ENCODE results near the gene PRR18. TPM values are rescaled to one million over a fixed set of nuclear protein-coding genes. Genes with fewer than 3 reads are reported as not detected.

PRR18 gene
- total RNA-seq, 1 donor from 2014 or later = 0.13 TPM

DNA sequence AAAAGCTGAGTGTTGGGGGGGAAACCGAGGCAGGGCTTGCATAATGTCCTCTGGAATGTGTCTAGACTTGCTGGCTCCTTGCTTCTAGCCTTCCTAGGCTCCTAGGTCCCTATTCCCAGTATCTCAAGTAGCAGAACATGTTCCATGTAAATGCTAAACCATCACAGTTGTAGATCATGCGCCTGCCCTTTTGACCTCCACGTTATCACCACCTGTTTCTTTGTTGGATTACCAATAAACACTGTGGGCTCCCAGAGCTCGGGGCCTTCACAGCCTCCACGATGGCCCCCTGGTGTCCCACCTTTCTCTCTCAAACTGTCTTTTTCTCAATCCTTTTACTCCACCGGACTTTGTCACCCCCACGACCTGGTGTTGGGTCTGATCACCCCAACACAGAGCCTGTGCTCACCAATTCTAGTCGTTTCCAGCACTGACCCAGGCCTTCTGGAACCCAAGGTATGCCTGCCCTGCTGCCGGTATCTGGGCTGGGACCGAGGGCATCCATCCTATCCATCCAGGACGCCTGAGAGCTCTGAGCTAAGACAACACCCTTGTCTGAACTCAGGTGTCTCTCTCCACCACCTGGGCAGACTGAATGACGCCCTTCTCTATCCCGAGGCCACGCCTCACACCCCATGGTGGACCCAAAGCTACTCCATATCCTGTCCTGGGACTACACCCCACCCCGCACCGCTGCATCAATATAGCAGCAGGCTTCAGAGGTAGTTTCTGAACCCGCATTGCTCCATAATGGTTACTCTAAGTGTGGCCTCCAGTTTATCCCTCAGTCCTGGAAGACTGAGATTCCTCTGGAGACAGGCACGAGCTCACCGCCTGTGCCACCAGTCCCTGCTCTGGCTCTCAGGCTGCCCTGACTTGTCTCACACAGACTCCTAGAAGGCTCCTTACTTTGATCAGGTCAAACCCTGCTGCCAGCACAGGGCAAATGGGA lies 9.3 kb upstream of the PRR18 start:
- peaks cover 5% of the 10 kb centered on the region for H3K27me3 ChIP-seq (ENCODE audit: control insufficient read depth, insufficient read depth, low read length)
- H3K4me3 ChIP-seq (ENCODE audit: low read depth, low read length) = no peak overlapping the region
- H3K36me3 ChIP-seq (ENCODE audit: control insufficient read depth, insufficient read depth, low read length) = no peaks in the 10 kb centered on the region
- no peak for TF ChIP-seq CTCF (IDR thresholded peaks at IDR 0.05; ENCODE audit: insufficient read depth, low read length, poor library complexity, severe bottlenecking)
- DNase-seq (ENCODE audit: low read depth) = no peak

GRCh38 chr6:166315436-166315835 lies 7.2 kb upstream of the PRR18 start:
- H3K4me3 ChIP-seq (ENCODE audit: low read depth, low read length) = no peak overlapping the region
- TF ChIP-seq CTCF (IDR thresholded peaks at IDR 0.05; ENCODE audit: insufficient read depth, low read length, poor library complexity, severe bottlenecking) = no peak
- H3K27me3 ChIP-seq (ENCODE audit: control insufficient read depth, insufficient read depth, low read length) = peaks cover 6% of the 10 kb centered on the region
- no peak for DNase-seq (ENCODE audit: low read depth)
- no peaks in the 10 kb centered on the region for H3K36me3 ChIP-seq (ENCODE audit: control insufficient read depth, insufficient read depth, low read length)

GRCh38 chr6:166314454-166314853 lies 6.3 kb upstream of the PRR18 start:
- TF ChIP-seq CTCF (IDR thresholded peaks at IDR 0.05; ENCODE audit: insufficient read depth, low read length, poor library complexity, severe bottlenecking) = no peak
- H3K36me3 ChIP-seq (ENCODE audit: control insufficient read depth, insufficient read depth, low read length) = no peaks in the 10 kb centered on the region
- peaks cover 15% of the 10 kb centered on the region for H3K27me3 ChIP-seq (ENCODE audit: control insufficient read depth, insufficient read depth, low read length)
- no peak overlapping the region for H3K4me3 ChIP-seq (ENCODE audit: low read depth, low read length)
- no peak for DNase-seq (ENCODE audit: low read depth)

DNA sequence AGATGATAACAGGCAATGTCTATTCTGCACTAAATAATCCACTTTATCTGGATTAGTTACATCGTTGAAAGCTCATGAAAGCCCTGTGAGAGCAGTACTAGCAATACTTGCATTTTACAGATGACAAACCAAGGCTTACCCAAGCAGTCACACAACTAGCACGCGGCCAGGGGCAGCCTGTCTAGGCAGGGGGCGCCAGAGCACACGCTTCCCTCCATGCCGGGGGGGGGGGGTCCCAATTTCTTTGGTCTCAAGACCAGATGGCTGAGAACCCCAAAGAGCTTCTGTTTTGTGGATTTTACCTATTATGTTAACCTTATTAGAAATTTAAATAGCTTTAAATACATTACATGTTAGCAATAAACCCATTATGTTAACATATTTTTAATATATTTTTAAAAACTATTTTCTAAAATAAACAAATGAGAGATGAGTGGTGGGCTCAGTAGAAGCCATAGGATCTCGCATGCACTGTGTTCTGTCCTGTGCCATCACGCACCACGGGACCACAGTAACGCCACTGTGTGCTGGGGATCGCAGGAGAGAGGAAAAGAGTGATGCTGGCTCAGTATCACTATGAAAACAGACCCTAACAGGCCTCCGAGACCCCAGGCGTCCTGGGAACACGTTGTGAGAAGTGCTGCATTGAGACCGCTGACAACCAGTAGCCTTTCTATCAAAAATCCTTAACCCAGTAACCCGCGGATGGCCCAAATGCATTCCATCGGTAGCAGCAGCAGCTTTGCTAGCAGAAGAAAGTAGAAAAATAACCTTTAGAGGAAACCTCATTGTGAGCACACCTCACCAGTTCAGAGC lies 5.3 kb upstream of the PRR18 start:
- no peak for DNase-seq (ENCODE audit: low read depth)
- Histone ChIP-seq H3K27me3 (ENCODE audit: control insufficient read depth, insufficient read depth, low read length) (peaks cover 25% of the 10 kb centered on the region), H3K36me3 (ENCODE audit: control insufficient read depth, insufficient read depth, low read length) (no peaks in the 10 kb centered on the region), H3K4me3 (ENCODE audit: low read depth, low read length) (no peak overlapping the region)
- TF ChIP-seq CTCF (IDR thresholded peaks at IDR 0.05; ENCODE audit: insufficient read depth, low read length, poor library complexity, severe bottlenecking) = peak; percentile 89

GRCh38 chr6:166312832-166313231 lies 4.6 kb upstream of the PRR18 start:
- no peak for TF ChIP-seq CTCF (IDR thresholded peaks at IDR 0.05; ENCODE audit: insufficient read depth, low read length, poor library complexity, severe bottlenecking)
- no peak overlapping the region for H3K4me3 ChIP-seq (ENCODE audit: low read depth, low read length)
- no peak for DNase-seq (ENCODE audit: low read depth)
- no peaks in the 10 kb centered on the region for H3K36me3 ChIP-seq (ENCODE audit: control insufficient read depth, insufficient read depth, low read length)
- peaks cover 31% of the 10 kb centered on the region for H3K27me3 ChIP-seq (ENCODE audit: control insufficient read depth, insufficient read depth, low read length)
